ENCODE results near the gene KLHL26.
A peak's percentile ranks its signal among the peaks of the same experiment; 100 is the strongest.

Gene KLHL26

DNA sequence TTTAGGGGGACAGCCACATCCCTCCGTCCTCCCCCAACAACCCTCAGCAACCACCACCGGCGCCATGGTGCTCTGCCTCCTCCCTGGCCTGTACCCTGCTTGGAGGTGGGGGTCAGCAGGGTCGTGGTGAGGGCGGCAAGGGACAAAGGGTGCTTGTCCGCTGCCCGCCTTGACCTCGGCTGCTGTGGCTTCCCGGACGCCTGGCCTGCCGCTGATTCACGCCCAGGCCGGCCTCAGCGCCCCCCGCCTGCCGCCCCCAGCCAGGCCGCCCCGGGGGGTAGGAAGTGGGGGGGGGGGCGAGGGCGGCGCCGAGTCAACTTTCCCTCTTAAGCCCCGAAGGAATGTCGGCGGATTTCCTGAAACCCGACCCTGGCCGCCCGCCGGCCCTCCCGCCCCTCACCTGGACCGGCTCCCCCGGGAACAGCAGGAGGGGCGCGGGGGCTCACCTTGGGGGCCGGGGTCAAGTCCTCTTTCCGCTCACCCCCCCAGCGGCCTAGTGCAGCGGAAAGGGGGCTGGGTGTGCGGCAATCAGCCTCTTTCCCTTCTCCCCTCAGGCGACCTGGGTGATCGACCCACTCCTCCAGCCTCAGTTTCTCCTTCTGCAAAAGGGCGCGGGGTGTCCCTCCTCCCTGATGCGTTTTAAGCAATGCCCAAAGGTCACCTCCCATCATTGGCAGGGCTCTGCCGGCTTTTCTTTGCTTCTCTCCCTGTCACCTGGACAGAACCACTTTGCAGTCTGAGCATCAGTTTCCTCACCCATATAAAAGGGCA is 26.1 kb upstream of the KLHL26 start:
- H3K27me3 ChIP-seq (ENCODE audit: insufficient read depth, low read length, poor library complexity, severe bottlenecking): no peaks in the 10 kb centered on the region
- H3K9me2 ChIP-seq (replicated peaks; ENCODE audit: low read depth, low read length): no peaks in the 10 kb centered on the region
- H3K79me2 ChIP-seq (ENCODE audit: insufficient read depth, low read length): no peaks in the 10 kb centered on the region
- no peak overlapping the region for H3K4me2 ChIP-seq (ENCODE audit: low read depth, low read length, poor library complexity, severe bottlenecking)
- no peaks in the 10 kb centered on the region for H3K36me3 ChIP-seq (ENCODE audit: insufficient read depth, low read length)
- H3F3A ChIP-seq (ENCODE audit: low read depth): no peaks in the 10 kb centered on the region
- TF ChIP-seq, protein P1, sequence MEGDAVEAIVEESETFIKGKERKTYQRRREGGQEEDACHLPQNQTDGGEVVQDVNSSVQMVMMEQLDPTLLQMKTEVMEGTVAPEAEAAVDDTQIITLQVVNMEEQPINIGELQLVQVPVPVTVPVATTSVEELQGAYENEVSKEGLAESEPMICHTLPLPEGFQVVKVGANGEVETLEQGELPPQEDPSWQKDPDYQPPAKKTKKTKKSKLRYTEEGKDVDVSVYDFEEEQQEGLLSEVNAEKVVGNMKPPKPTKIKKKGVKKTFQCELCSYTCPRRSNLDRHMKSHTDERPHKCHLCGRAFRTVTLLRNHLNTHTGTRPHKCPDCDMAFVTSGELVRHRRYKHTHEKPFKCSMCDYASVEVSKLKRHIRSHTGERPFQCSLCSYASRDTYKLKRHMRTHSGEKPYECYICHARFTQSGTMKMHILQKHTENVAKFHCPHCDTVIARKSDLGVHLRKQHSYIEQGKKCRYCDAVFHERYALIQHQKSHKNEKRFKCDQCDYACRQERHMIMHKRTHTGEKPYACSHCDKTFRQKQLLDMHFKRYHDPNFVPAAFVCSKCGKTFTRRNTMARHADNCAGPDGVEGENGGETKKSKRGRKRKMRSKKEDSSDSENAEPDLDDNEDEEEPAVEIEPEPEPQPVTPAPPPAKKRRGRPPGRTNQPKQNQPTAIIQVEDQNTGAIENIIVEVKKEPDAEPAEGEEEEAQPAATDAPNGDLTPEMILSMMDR (conservative IDR thresholded peaks at IDR 0.05; ENCODE audit: low read length): no peak
- no peak for TF ChIP-seq EZH2phosphoT487 (IDR thresholded peaks at IDR 0.05; ENCODE audit: borderline replicate concordance)
- no peaks in the 10 kb centered on the region for H3K9me3 ChIP-seq (ENCODE audit: insufficient read depth, low read depth, low read length)
- H2AFZ ChIP-seq (ENCODE audit: low read length): no peak overlapping the region
- no peaks in the 10 kb centered on the region for H3K4me1 ChIP-seq (ENCODE audit: insufficient read depth, low read length, poor library complexity, severe bottlenecking)
- H4K20me1 ChIP-seq (ENCODE audit: insufficient read depth, low read length, poor library complexity, severe bottlenecking): no peaks in the 10 kb centered on the region
- no peak overlapping the region for H3K9ac ChIP-seq (ENCODE audit: low read depth, low read length, poor library complexity, severe bottlenecking)
- no peak overlapping the region for H3K4me3 ChIP-seq (ENCODE audit: low read length, poor library complexity, severe bottlenecking)

- TF ChIP-seq EZH2phosphoT487 (IDR thresholded peaks at IDR 0.05; ENCODE audit: borderline replicate concordance): no peak
- TF ChIP-seq, protein P1 (conservative IDR thresholded peaks at IDR 0.05; ENCODE audit: low read length): no peak
- Histone ChIP-seq H3K36me3 (ENCODE audit: insufficient read depth, low read length) (no peaks in the 10 kb centered on the region), H3K9me3 (ENCODE audit: insufficient read depth, low read depth, low read length) (no peaks in the 10 kb centered on the region), H3K27me3 (ENCODE audit: insufficient read depth, low read length, poor library complexity, severe bottlenecking) (no peaks in the 10 kb centered on the region), H3K4me2 (ENCODE audit: low read depth, low read length, poor library complexity, severe bottlenecking) (no peak overlapping the region), H3K9ac (ENCODE audit: low read depth, low read length, poor library complexity, severe bottlenecking) (no peak overlapping the region), H2AFZ (ENCODE audit: low read length) (no peak overlapping the region), H3K79me2 (ENCODE audit: insufficient read depth, low read length) (no peaks in the 10 kb centered on the region), H3K4me3 (ENCODE audit: low read length, poor library complexity, severe bottlenecking) (no peak overlapping the region), H3K9me2 (replicated peaks; ENCODE audit: low read depth, low read length) (no peaks in the 10 kb centered on the region), H3K4me1 (ENCODE audit: insufficient read depth, low read length, poor library complexity, severe bottlenecking) (no peaks in the 10 kb centered on the region), H4K20me1 (ENCODE audit: insufficient read depth, low read length, poor library complexity, severe bottlenecking) (no peaks in the 10 kb centered on the region), H3F3A (ENCODE audit: low read depth) (no peaks in the 10 kb centered on the region)
Measured at GRCh38 chr19:18611327-18612050, 25.3 kb upstream of the KLHL26 start.

DNA sequence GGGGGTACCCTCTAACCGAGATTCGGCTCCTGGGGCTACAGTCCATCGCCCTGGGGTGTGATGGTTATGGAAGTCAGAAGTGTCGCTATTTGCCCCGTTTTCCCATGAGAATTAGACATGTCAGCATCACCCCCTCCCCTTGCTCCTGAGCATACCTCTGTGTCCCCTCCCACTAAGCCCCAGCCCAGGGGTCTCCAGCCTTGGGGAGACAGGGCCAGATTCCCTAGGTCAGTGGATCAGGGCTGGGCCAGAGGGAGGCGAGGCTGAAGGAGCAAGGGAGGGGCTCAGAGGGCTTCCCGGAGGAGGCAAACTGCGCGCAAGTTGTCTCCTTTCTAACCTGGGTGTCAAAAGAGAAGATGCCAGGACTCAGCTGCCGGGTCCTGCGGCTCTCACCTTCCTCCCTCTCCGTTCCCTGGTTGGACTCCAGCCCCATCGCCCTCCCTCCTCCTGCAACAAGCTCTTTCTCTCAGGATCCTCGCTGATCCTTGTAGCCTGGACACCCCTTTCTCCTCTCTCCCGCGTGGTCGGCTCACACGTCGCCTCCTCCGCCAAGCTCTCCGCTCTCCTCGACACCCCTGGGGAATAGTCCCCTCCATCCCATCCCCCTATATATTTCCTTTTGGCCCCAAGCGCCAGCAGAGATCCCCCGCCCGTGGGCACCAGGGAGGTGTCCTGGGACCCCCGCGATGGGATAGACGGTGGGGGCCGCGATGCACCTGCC is 24.6 kb upstream of the KLHL26 start:
- H3K4me3 ChIP-seq (ENCODE audit: low read length, poor library complexity, severe bottlenecking): peak overlapping the region; percentile 64
- no peaks in the 10 kb centered on the region for H3K79me2 ChIP-seq (ENCODE audit: insufficient read depth, low read length)
- no peaks in the 10 kb centered on the region for H3K27me3 ChIP-seq (ENCODE audit: insufficient read depth, low read length, poor library complexity, severe bottlenecking)
- no peaks in the 10 kb centered on the region for H3K9me3 ChIP-seq (ENCODE audit: insufficient read depth, low read depth, low read length)
- no peaks in the 10 kb centered on the region for H3K36me3 ChIP-seq (ENCODE audit: insufficient read depth, low read length)
- TF ChIP-seq, protein P1 (conservative IDR thresholded peaks at IDR 0.05; ENCODE audit: low read length): no peak
- no peak for TF ChIP-seq EZH2phosphoT487 (IDR thresholded peaks at IDR 0.05; ENCODE audit: borderline replicate concordance)
- H3K4me1 ChIP-seq (ENCODE audit: insufficient read depth, low read length, poor library complexity, severe bottlenecking): no peaks in the 10 kb centered on the region
- peak overlapping the region; percentile 64 for H3K4me2 ChIP-seq (ENCODE audit: low read depth, low read length, poor library complexity, severe bottlenecking)
- H3K9ac ChIP-seq (ENCODE audit: low read depth, low read length, poor library complexity, severe bottlenecking): peak overlapping the region; percentile 36
- H3K9me2 ChIP-seq (replicated peaks; ENCODE audit: low read depth, low read length): no peaks in the 10 kb centered on the region
- no peaks in the 10 kb centered on the region for H4K20me1 ChIP-seq (ENCODE audit: insufficient read depth, low read length, poor library complexity, severe bottlenecking)
- no peaks in the 10 kb centered on the region for H3F3A ChIP-seq (ENCODE audit: low read depth)
- H2AFZ ChIP-seq (ENCODE audit: low read length): peak overlapping the region; percentile 60; the same call in 1 of the 2 replicates

All from Loucy (cell line).